Measurements from ENCODE around the gene MCM9.

GRCh38 chr6:118876198-118876597 lies 58.8 kb downstream of the MCM9 start:
- TF ChIP-seq CTCF (IDR thresholded peaks at IDR 0.05; ENCODE audit: low read depth, low read length, poor library complexity, severe bottlenecking) (no peak), EZH2phosphoT487 (IDR thresholded peaks at IDR 0.05; ENCODE audit: borderline replicate concordance, low read length) (no peak)
